Measurements from ENCODE around the gene PSMD11.

- TF ChIP-seq MEF2A (IDR thresholded peaks at IDR 0.05; ENCODE audit: borderline replicate concordance, low read depth) (no peak), POLR2AphosphoS5 (IDR thresholded peaks at IDR 0.05; ENCODE audit: low read depth, low read length) (no peak), TAF1 (IDR thresholded peaks at IDR 0.05; ENCODE audit: borderline replicate concordance, low read depth, low read length) (no peak), CTCF (IDR thresholded peaks at IDR 0.05) (no peak)
Observed at GRCh38 chr17:32479074-32479617, 34.8 kb downstream of the PSMD11 start.

Measured in SK-N-SH (cell line).